Cardiac muscle cell (in vitro differentiated cells and primary cell): ENCODE measurements around the gene MTNR1B. TPM values are rescaled to one million over a fixed set of nuclear protein-coding genes. Genes with fewer than 3 reads are reported as not detected.

Source experiments
- DNase-seq, 2 donors: peaks; one replicate each; pipeline versions ENCODE4 v3.0.0 to v3.0.0-alpha.2; 2010 to 2017; ENCODE audit warnings: low read depth in 1 of 2, low spot score in 1 of 2
- H3K27ac ChIP-seq: fragments of 200-600 bp; sonication (generic); 2 replicates; pipeline ENCODE4 v1.5.1; 2016
- H3K27me3 ChIP-seq: fragments of 200-600 bp; sonication (generic); 2 replicates; pipeline ENCODE4 v1.6.0; 2016; ENCODE audit warnings: control low read depth
- H3K36me3 ChIP-seq: fragments of 200-600 bp; sonication (generic); 2 replicates; pipeline ENCODE4 v1.5.1; 2016; ENCODE audit warnings: control low read depth
- H3K4me1 ChIP-seq: fragments of 200-600 bp; sonication (generic); 2 replicates; pipeline ENCODE4 v1.8.1; 2017; ENCODE audit warnings: low read depth, mild to moderate bottlenecking, mixed run types
- H3K4me3 ChIP-seq: fragments of 200-600 bp; sonication (generic); 2 replicates; pipeline ENCODE4 v1.5.1; 2016; ENCODE audit warnings: mild to moderate bottlenecking
- H3K9me3 ChIP-seq: fragments of 200-600 bp; sonication (generic); 2 replicates; pipeline ENCODE4 v1.5.1; 2017; ENCODE audit warnings: low read depth, mild to moderate bottlenecking, control low read depth
- polyA plus RNA-seq: library from polyadenylated mRNA; unstranded; fragments of >200 nt; fragmentation: Nextera tagmentation; extraction: Ambion mirVana; gene quantifications from 2 replicates; pipeline ENCODE4 v1.2.1, GENCODE V29; 2016
- total RNA-seq: library from RNA; depleted of rRNA; stranded (reverse); fragments of >200 nt; gene quantifications from 2 replicates; pipeline ENCODE4 v1.2.3, GENCODE V29; 2016
- TF ChIP-seq, protein P1 (sequence below): IDR thresholded peaks from 2 replicates; pipeline ENCODE4 v1.5.1; 2012; ENCODE audit warnings: low read depth, mild to moderate bottlenecking, low read length

The MTNR1B gene
- total and polyA plus RNA-seq, 2 experiments from 2014 or later: not detected

DNA sequence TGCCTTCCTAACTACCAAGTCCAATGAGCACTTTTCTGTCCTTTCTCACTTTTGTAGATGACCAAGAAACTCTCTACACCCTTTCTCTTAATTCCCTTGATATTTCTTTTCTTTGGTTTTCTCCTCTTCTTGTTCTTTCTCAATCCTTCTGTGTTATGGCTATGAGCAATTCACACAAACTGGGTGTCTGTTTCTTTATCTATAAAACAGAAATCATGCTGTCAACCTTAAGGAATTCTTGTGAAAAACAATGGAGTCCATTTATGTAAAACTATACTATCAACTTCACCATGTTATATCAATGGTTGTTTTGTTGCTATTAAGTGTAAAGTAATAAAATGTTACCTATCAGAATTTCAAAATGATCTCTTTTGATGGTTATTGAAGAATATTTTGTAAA, 7.2 kb downstream of the MTNR1B start:
- Histone ChIP-seq H3K27me3 (peaks cover 16% of the 10 kb centered on the region), H3K36me3 (no peaks in the 10 kb centered on the region), H3K27ac (no peak overlapping the region), H3K9me3 (no peaks in the 10 kb centered on the region), H3K4me3 (no peak overlapping the region), H3K4me1 (no peaks in the 10 kb centered on the region)
- DNase-seq: no peak
- TF ChIP-seq, protein P1, sequence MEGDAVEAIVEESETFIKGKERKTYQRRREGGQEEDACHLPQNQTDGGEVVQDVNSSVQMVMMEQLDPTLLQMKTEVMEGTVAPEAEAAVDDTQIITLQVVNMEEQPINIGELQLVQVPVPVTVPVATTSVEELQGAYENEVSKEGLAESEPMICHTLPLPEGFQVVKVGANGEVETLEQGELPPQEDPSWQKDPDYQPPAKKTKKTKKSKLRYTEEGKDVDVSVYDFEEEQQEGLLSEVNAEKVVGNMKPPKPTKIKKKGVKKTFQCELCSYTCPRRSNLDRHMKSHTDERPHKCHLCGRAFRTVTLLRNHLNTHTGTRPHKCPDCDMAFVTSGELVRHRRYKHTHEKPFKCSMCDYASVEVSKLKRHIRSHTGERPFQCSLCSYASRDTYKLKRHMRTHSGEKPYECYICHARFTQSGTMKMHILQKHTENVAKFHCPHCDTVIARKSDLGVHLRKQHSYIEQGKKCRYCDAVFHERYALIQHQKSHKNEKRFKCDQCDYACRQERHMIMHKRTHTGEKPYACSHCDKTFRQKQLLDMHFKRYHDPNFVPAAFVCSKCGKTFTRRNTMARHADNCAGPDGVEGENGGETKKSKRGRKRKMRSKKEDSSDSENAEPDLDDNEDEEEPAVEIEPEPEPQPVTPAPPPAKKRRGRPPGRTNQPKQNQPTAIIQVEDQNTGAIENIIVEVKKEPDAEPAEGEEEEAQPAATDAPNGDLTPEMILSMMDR: no peak

DNA sequence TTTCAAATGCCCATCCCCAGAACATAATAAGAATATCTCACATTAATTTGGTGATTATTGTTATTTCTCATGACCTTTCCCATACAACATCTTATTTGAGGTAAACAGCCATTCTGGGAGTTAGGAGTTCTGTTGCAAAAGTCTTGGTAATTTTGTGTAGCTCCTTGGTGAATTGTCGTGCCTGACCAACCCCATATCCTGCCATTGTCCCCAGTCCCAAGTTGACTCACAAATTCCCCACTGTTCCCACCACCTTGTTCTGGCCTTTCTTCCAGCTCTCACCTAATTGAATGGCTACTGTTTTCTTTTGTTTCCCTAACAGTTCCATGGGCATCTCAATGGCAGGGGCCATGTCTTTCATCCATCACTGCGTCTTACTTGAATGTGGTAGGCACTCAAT, 8.0 kb downstream of the MTNR1B start:
- H3K27me3 ChIP-seq: peaks cover 9% of the 10 kb centered on the region
- H3K9me3 ChIP-seq: no peaks in the 10 kb centered on the region
- TF ChIP-seq, protein P1: no peak
- H3K4me1 ChIP-seq: no peaks in the 10 kb centered on the region
- H3K4me3 ChIP-seq: no peak overlapping the region
- H3K36me3 ChIP-seq: no peaks in the 10 kb centered on the region
- no peak for DNase-seq
- H3K27ac ChIP-seq: no peak overlapping the region

DNA sequence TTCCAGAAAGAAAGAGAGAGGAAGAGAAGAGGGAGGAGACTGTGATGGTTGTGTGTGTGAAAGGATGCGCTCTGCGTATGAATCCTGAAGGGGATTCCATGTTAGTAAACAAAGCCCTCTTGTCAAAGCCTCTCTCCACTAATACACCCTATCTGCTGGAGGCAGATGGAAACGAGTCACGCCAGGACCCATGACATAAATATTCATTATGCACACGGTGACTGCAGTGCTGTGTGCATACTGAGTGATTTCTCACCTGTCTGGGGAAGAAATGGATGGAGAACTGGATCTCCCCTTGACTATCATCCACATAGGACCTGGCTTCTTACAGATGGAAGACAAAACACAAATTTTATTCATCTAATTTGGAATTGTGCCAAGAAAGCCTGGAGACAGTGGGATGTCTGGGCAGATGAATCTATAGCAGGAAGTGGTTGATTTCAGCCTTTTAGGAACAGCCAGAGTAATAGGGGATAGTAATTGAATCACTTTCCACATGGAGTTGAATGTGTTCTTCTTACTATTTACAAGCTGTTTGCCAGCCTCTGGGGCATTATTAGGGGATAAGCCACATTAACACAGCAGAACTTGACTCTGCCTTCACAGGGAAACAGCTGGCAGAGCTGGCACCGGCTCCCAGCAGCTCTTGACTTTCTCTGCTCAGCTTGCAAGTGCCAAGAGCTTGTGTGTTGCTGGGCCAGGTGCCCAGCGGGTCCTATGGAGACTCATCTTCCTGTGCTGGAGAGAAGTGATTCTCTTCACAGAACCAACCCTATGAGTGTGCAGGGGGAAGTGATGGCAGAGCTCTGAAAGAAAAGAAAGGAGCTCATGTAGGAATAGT, 9.0 kb downstream of the MTNR1B start:
- H3K27ac ChIP-seq: no peak overlapping the region
- H3K4me1 ChIP-seq: no peaks in the 10 kb centered on the region
- H3K27me3 ChIP-seq: peaks cover 3% of the 10 kb centered on the region
- TF ChIP-seq, protein P1: no peak
- no peaks in the 10 kb centered on the region for H3K36me3 ChIP-seq
- no peak overlapping the region for H3K4me3 ChIP-seq
- no peaks in the 10 kb centered on the region for H3K9me3 ChIP-seq
- no peak for DNase-seq

DNA sequence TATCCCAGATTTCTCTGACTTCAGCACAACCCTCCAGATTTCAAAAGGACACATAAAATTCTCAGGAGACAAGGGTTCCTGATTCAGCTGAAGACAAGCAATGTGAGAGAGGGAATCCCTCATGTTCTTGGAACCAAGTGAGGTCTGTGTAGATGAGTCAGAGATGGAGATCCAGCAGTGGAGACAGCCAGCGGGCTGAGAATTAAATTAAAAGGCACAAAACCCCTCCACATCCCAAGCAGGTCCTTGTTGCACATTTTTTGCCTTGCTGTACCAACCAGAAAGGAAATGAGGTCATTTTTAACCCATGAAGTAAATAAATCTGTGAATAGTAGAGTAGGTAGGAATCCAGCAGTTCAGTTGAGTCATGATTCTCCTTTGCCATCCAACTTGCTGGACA, 9.7 kb downstream of the MTNR1B start:
- Histone ChIP-seq H3K4me1 (no peaks in the 10 kb centered on the region), H3K4me3 (no peak overlapping the region), H3K36me3 (no peaks in the 10 kb centered on the region), H3K9me3 (no peaks in the 10 kb centered on the region), H3K27me3 (no peaks in the 10 kb centered on the region), H3K27ac (no peak overlapping the region)
- DNase-seq: no peak
- TF ChIP-seq, protein P1: no peak

DNA sequence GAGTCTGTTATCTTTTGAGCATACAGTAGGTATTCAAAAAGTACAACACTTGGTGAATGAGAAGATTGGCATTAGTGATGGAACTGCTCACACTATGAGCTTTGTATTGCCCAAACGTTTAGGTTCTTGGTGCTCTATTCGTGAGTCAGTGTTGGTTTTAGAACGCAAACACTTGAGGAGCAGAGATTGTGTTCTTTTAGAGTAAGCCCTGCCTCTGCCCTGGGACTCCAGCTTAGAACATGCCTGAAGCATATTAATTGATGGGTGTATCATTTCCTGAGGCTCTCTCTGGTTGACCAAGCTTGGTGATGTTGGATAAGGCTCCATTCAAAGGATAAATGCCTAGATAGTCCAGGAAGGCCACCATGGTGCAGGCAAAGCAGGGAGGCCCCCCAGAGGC, 10.9 kb downstream of the MTNR1B start:
- no peaks in the 10 kb centered on the region for H3K4me1 ChIP-seq
- no peak overlapping the region for H3K27ac ChIP-seq
- no peaks in the 10 kb centered on the region for H3K27me3 ChIP-seq
- H3K4me3 ChIP-seq: no peak overlapping the region
- TF ChIP-seq, protein P1: no peak
- DNase-seq: no peak
- no peaks in the 10 kb centered on the region for H3K36me3 ChIP-seq
- H3K9me3 ChIP-seq: no peaks in the 10 kb centered on the region
